Panc1 (cell line): Measurements from ENCODE around the gene LIPH. TPM values are rescaled to one million over a fixed set of nuclear protein-coding genes. Genes with fewer than 3 reads are reported as not detected.

Experiments
- ATAC-seq: fragments of 200-7000 bp; cut with Tn5 transposase; 2 replicates; pipeline ENCODE4 v1.9.1; 2020; ENCODE audit warnings: mild to moderate bottlenecking, moderate library complexity
- BruUV-seq: library from RNA; stranded (reverse); fragments of 400-500 nt; replicated peaks from 2 replicates; lab custom pipeline; 2021; lab: Mats Ljungman, UMichigan
- CTCF ChIA-PET: fragments of 300-600 bp; sonication (Branson Sonifier 250); formaldehyde crosslinking; loops from one replicate; lab custom pipeline; 2022; ENCODE audit warnings: antibody characterized with exemption; lab: Charles Lee
- POLR2A ChIA-PET: fragments of 300-600 bp; sonication (Branson Sonifier 250); formaldehyde crosslinking; loops from one replicate; lab custom pipeline; 2022; ENCODE audit warnings: antibody characterized with exemption; lab: Charles Lee
- DNase-seq: peaks from one replicate; pipeline ENCODE4 v3.0.0-alpha.2; 2010; ENCODE audit warnings: low read depth, low spot score
- H3K27ac ChIP-seq: 2 replicates; pipeline ENCODE4 v1.5.1; 2011; ENCODE audit warnings: mild to moderate bottlenecking, low read length, inconsistent platforms
- H3K27me3 ChIP-seq: fragments of 200-500 bp; sonication (Bioruptor generic); 2 replicates; pipeline ENCODE4 v1.6.0; 2014; ENCODE audit warnings: low read length, inconsistent platforms; ENCODE audit not compliant: control insufficient read depth, insufficient read depth
- H3K36me3 ChIP-seq: fragments of 200-500 bp; sonication (Bioruptor generic); 2 replicates; pipeline ENCODE4 v1.5.1; 2014; ENCODE audit warnings: inconsistent platforms, mild to moderate bottlenecking, low read length, moderate library complexity; ENCODE audit not compliant: control insufficient read depth, insufficient read depth
- H3K4me1 ChIP-seq: 2 replicates; pipeline ENCODE4 v1.5.1; 2011; ENCODE audit warnings: inconsistent platforms, mild to moderate bottlenecking, low read length, moderate library complexity; ENCODE audit not compliant: control insufficient read depth, insufficient read depth
- H3K4me3 ChIP-seq, 2 experiments: 2 replicates each; pipeline ENCODE4 v1.5.1; 2011 to 2012; ENCODE audit warnings: low read depth in 2 of 2, low read length in 2 of 2, mild to moderate bottlenecking in 2 of 2, inconsistent platforms in 1 of 2, moderate library complexity in 1 of 2
- H3K9me3 ChIP-seq: fragments of 200-500 bp; sonication (Bioruptor generic); 2 replicates; pipeline ENCODE4 v1.5.1; 2014; ENCODE audit warnings: low read depth, mild to moderate bottlenecking, inconsistent platforms, low read length, moderate library complexity; ENCODE audit not compliant: control insufficient read depth, insufficient read depth
- CTCF ChIP-seq: fragments of 450-650 bp; IDR thresholded peaks from 2 replicates; pipeline ENCODE4 v1.5.1; 2017; ENCODE audit warnings: mild to moderate bottlenecking
- POLR2AphosphoS5 ChIP-seq: IDR thresholded peaks from 2 replicates; pipeline ENCODE4 v1.6.1; 2012; ENCODE audit warnings: mild to moderate bottlenecking, low read depth, low read length, moderate library complexity
- REST ChIP-seq, 2 experiments: IDR thresholded peaks; 2 replicates each; pipeline ENCODE4 v1.6.1; 2011 to 2012; ENCODE audit warnings: low read depth in 2 of 2, control low read depth in 1 of 2, low read length in 1 of 2, mild to moderate bottlenecking in 1 of 2, moderate library complexity in 1 of 2; ENCODE audit not compliant: insufficient read depth in 1 of 2
- SIN3A ChIP-seq: IDR thresholded peaks from 2 replicates; pipeline ENCODE4 v1.6.1; 2012; ENCODE audit warnings: low read depth, mild to moderate bottlenecking, low read length, moderate library complexity, borderline replicate concordance; ENCODE audit not compliant: insufficient read depth
- TCF7L2 ChIP-seq: IDR thresholded peaks from 2 replicates; pipeline ENCODE4 v1.6.1; 2011; ENCODE audit warnings: mild to moderate bottlenecking, low read depth, low read length, inconsistent platforms
- in situ Hi-C: cut with HindIII; loops from 2 replicates; pipeline ENCODE4 v1.10.0; 2016; ENCODE audit warnings: low sequenced_read_pairs, low pct_unique_long_range_greater_than_20kb
- intact Hi-C: fragments of 100-400 bp; cut with micrococcal nuclease; formaldehyde crosslinking; loops from one replicate; pipeline ENCODE4 v1.10.0; 2022; ENCODE audit not compliant: unreplicated experiment
- total RNA-seq: library from RNA; stranded (reverse); gene quantifications from one replicate; pipeline ENCODE4 v1.2.1, GENCODE V29; 2021; ENCODE audit not compliant: unreplicated experiment

LIPH gene
- total RNA-seq, 1 experiment from 2014 or later, result 19.9 TPM

- in situ Hi-C loops (no loop called here), intact Hi-C loops (no loop called here)
- no peaks in the 10 kb centered on the region for H3K9me3 ChIP-seq
- no peak overlapping the region for H3K4me3 ChIP-seq
- no peaks in the 10 kb centered on the region for H3K36me3 ChIP-seq
- H3K27ac ChIP-seq, result no peak overlapping the region; the same call in 1 of the 2 replicates
- POLR2A ChIA-PET, result no interaction called here
- ATAC-seq (no peak), DNase-seq (no peak)
- H3K27me3 ChIP-seq, result no peaks in the 10 kb centered on the region
- H3K4me1 ChIP-seq, result peaks cover 24% of the 10 kb centered on the region
- CTCF ChIA-PET, result interaction anchor here (0.7 kb wide), 1 partner anchor 232 kb away, joined by 4 read pairs; no protein-coding TSS in a partner anchor
- no peak for TF ChIP-seq TCF7L2
- TF ChIP-seq CTCF, result no peak
- TF ChIP-seq POLR2AphosphoS5, result no peak
- no peak for TF ChIP-seq REST (IDR thresholded peaks at IDR 0.05; ENCODE audit: insufficient read depth in 1 of 2, low read depth in 2 of 2, low read length in 1 of 2)
- no peak for TF ChIP-seq SIN3A
- BruUV-seq, result no TSS peak
These were observed 11.7 kb downstream of the LIPH start for GRCh38 chr3:185540695-185541094.

GRCh38 chr3:185539934-185540333 is 12.5 kb downstream of the LIPH start:
- intact Hi-C loops, result no loop called here
- Histone ChIP-seq H3K36me3 (no peaks in the 10 kb centered on the region), H3K27me3 (no peaks in the 10 kb centered on the region), H3K4me1 (peaks cover 16% of the 10 kb centered on the region), H3K27ac (peak overlapping the region; percentile 5; the same call in 1 of the 2 replicates), H3K9me3 (no peaks in the 10 kb centered on the region), H3K4me3 (no peak overlapping the region)
- BruUV-seq, result no TSS peak
- DNase-seq (no peak), ATAC-seq (no peak)
- in situ Hi-C loops, result no loop called here
- CTCF ChIA-PET, result interaction anchor here (0.7 kb wide), 1 partner anchor 232 kb away, joined by 4 read pairs; no protein-coding TSS in a partner anchor
- TF ChIP-seq CTCF, result no peak
- TF ChIP-seq POLR2AphosphoS5, result no peak
- no peak for TF ChIP-seq REST (IDR thresholded peaks at IDR 0.05; ENCODE audit: insufficient read depth in 1 of 2, low read depth in 2 of 2, low read length in 1 of 2)
- no peak for TF ChIP-seq TCF7L2
- no peak for TF ChIP-seq SIN3A
- POLR2A ChIA-PET, result no interaction called here
